ENCODE measurements around the gene TTC23L. TPM values are rescaled to one million over a fixed set of nuclear protein-coding genes. Genes with fewer than 3 reads are reported as not detected.

The TTC23L gene
- total and polyA plus RNA-seq, 2 experiments from 2014 or later = 2.2 to 2.3 TPM

- TF ChIP-seq REST (IDR thresholded peaks at IDR 0.05; ENCODE audit: unreplicated experiment) (no peak), EZH2phosphoT487 (IDR thresholded peaks at IDR 0.05; ENCODE audit: unreplicated experiment) (no peak), NANOG (IDR thresholded peaks at IDR 0.05; ENCODE audit: borderline replicate concordance) (no peak), ETS1 (IDR thresholded peaks at IDR 0.05) (no peak), ZNF331 (CRISPR knock-in tag; IDR thresholded peaks at IDR 0.05; ENCODE audit: low read depth) (no peak), CTCF (conservative IDR thresholded peaks at IDR 0.05; ENCODE audit: low read depth in 2 of 2) (no peak)
Observed at GRCh38 chr5:34899066-34899465, 60.1 kb downstream of the TTC23L start (continued).

- Mint-ChIP-seq H3K9me3 (no peaks in the 10 kb centered on the region), H3K36me3 (ENCODE audit: low read depth) (peaks cover 20% of the 10 kb centered on the region), H3K27ac (no peak overlapping the region), H3K4me1 (peaks cover 17% of the 10 kb centered on the region; the same call in 2 of the 3 replicates), H3K4me3 (no peak overlapping the region), H3K27me3 (ENCODE audit: insufficient read depth, low read depth, poor library complexity) (peaks cover 3% of the 10 kb centered on the region)
- Histone ChIP-seq H4K20me1 (replicated peaks; ENCODE audit: insufficient read depth) (no peaks in the 10 kb centered on the region), H3F3A (replicated peaks; ENCODE audit: low read depth) (0 out of 2 replicates have a peak, but pooled peaks cover 2% of the 10 kb centered on the region), H3K4me3 (no peak overlapping the region), H3K27ac (ENCODE audit: low read depth) (no peak overlapping the region; the same call in 1 of the 2 replicates), H3K4me2 (no peak overlapping the region), H3K27me3 (ENCODE audit: insufficient read depth) (no peaks in the 10 kb centered on the region), H2AFZ (no peak overlapping the region), H3K9me2 (ENCODE audit: insufficient read depth) (no peaks in the 10 kb centered on the region), H3K36me3 (ENCODE audit: insufficient read depth) (peaks cover 11% of the 10 kb centered on the region; the same call in 1 of the 2 replicates), H3K4me1 (ENCODE audit: insufficient read depth) (peaks cover 13% of the 10 kb centered on the region; the same call in 1 of the 2 replicates), H3K79me2 (replicated peaks; ENCODE audit: insufficient read depth) (no peaks in the 10 kb centered on the region)
- no peak for DNase-seq (ENCODE audit: low spot score)
- ATAC-seq = no peak
- TF ChIP-seq REST (IDR thresholded peaks at IDR 0.05; ENCODE audit: unreplicated experiment) (no peak), EZH2phosphoT487 (IDR thresholded peaks at IDR 0.05; ENCODE audit: unreplicated experiment) (no peak), ZNF462 (CRISPR knock-in tag; IDR thresholded peaks at IDR 0.05) (no peak)
Observed at GRCh38 chr5:34900652-34901051, 61.7 kb downstream of the TTC23L start.
